ENCODE data around the gene CCL26.

The CCL26 gene

GRCh38 chr7:75772081-75773077, at the start of gene CCL26:
Gene CCL26 (minus strand): TSS chr7:75772211. CDS start chr7:75772176, 35 bp downstream.
- no peak within 1 kb of the TSS for H3K27ac ChIP-seq
- TF ChIP-seq CTCF (conservative IDR thresholded peaks at IDR 0.05) (no peak), ZFX (IDR thresholded peaks at IDR 0.05) (no peak)

- H3K27ac ChIP-seq: no peak overlapping the region
- TF ChIP-seq ZFX (IDR thresholded peaks at IDR 0.05) (no peak), CTCF (conservative IDR thresholded peaks at IDR 0.05) (no peak)
Measured at GRCh38 chr7:75820688-75821087, 48.7 kb upstream of the CCL26 start.

- H3K27ac ChIP-seq: no peak overlapping the region
- TF ChIP-seq ZFX (IDR thresholded peaks at IDR 0.05) (no peak), CTCF (conservative IDR thresholded peaks at IDR 0.05) (no peak)
Measured at GRCh38 chr7:75819711-75820110, 47.7 kb upstream of the CCL26 start.

- no peak for TF ChIP-seq ZFX (IDR thresholded peaks at IDR 0.05)
- no peak for TF ChIP-seq CTCF (conservative IDR thresholded peaks at IDR 0.05)
- H3K27ac ChIP-seq: no peak overlapping the region
Measured at GRCh38 chr7:75818472-75818871, 46.5 kb upstream of the CCL26 start.

GRCh38 chr7:75817116-75817515, 45.1 kb upstream of the CCL26 start:
- no peak overlapping the region for H3K27ac ChIP-seq
- TF ChIP-seq ZFX (IDR thresholded peaks at IDR 0.05) (no peak), CTCF (conservative IDR thresholded peaks at IDR 0.05) (no peak)

GRCh38 chr7:75815418-75816064, 43.5 kb upstream of the CCL26 start:
- no peak overlapping the region for H3K27ac ChIP-seq
- no peak for TF ChIP-seq CTCF (conservative IDR thresholded peaks at IDR 0.05)
- TF ChIP-seq ZFX (IDR thresholded peaks at IDR 0.05): no peak

GRCh38 chr7:75814407-75814947, 42.5 kb upstream of the CCL26 start:
- H3K27ac ChIP-seq: no peak overlapping the region
- TF ChIP-seq CTCF (conservative IDR thresholded peaks at IDR 0.05) (no peak), ZFX (IDR thresholded peaks at IDR 0.05) (no peak)

All from C4-2B (cell line).